ENCODE measurements around the gene MYO16. TPM values are rescaled to one million over a fixed set of nuclear protein-coding genes. Genes with fewer than 3 reads are reported as not detected.

Gene MYO16
- total and polyA plus RNA-seq, 4 donors: 0.48 TPM; not detected in 3

DNA sequence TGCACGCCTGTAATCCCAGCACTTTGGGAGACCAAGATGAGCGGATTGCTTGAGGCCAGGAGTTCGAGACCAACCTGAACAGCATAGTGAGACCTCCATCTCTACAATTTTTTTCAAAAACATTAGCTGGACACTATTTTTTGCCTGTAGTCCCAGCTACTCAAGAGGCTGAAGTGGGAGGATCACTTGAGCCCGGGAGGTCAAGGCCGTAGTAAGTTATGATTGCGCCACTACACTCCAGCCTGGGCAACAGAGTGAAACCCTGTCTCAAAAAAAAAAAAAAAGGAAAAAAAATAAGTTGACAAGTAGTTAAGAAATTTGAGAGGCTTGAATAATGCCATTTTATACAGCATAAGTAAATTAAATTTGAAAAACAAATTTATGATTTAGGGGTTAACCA is 330.6 kb downstream of the MYO16 start:
- no peak for DNase-seq
- Histone ChIP-seq H3K27ac (ENCODE audit: low read depth in 1 of 2, low read length in 2 of 2) (no peak overlapping the region), H3K36me3 (ENCODE audit: control insufficient read depth in 1 of 2, insufficient read depth in 2 of 2, low read length in 1 of 2) (no peaks in the 10 kb centered on the region), H3K4me3 (ENCODE audit: low read length in 2 of 2) (no peak overlapping the region), H3K9me3 (ENCODE audit: control insufficient read depth, low read length) (no peaks in the 10 kb centered on the region), H3K4me1 (ENCODE audit: control insufficient read depth in 1 of 2, insufficient read depth in 2 of 2, low read length in 2 of 2) (no peaks in the 10 kb centered on the region), H3K27me3 (ENCODE audit: control insufficient read depth in 1 of 2, insufficient read depth in 2 of 2, low read length in 1 of 2) (no peaks in the 10 kb centered on the region)
- 96 to 97% methylated on average over 6 of the region's 6 CpGs for WGBS, 2 donors
- no peak for ATAC-seq (ENCODE audit: low FRiP score)
- intact Hi-C loops (cut with DNase I): loop anchor here (5.0 kb wide), 3 partner anchors 822 to 1147 kb away; no protein-coding TSS in a partner anchor

DNA sequence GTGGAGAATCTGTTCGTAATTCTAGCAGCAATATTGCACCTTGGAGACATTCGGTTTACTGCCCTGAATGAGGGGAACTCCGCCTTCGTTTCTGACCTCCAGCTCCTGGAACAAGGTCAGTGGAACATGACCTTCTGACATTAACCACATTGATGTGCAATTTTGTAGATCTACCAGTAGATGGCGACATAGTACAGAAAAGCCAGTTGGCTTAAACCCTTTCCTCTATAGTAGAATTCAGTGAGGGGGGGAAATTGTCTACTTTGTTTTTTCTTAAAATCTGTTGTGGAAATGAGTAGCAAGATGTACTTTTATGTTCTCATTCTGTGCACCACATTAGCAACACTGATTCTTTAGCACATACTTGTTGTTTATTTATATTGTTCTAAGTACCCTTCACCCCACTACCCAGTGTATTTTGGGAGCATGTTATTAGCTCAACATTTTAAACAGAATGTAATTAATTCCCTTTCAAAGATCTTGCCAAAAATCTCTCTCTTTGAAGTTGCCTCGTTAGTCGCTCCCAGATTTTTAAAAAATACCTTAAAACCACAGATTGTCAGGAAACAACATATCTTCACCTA is 332.2 kb downstream of the MYO16 start:
- 16 to 21% methylated on average over 7 of the region's 7 CpGs for WGBS, 2 donors
- no peak overlapping the region for H3K27ac ChIP-seq (ENCODE audit: low read depth in 1 of 2, low read length in 2 of 2)
- no peaks in the 10 kb centered on the region for H3K27me3 ChIP-seq (ENCODE audit: control insufficient read depth in 1 of 2, insufficient read depth in 2 of 2, low read length in 1 of 2)
- no peaks in the 10 kb centered on the region for H3K9me3 ChIP-seq (ENCODE audit: control insufficient read depth, low read length)
- no peaks in the 10 kb centered on the region for H3K4me1 ChIP-seq (ENCODE audit: control insufficient read depth in 1 of 2, insufficient read depth in 2 of 2, low read length in 2 of 2)
- DNase-seq (no peak), ATAC-seq (ENCODE audit: low FRiP score) (peak; percentile 83)
- no peaks in the 10 kb centered on the region for H3K36me3 ChIP-seq (ENCODE audit: control insufficient read depth in 1 of 2, insufficient read depth in 2 of 2, low read length in 1 of 2)
- intact Hi-C loops (cut with DNase I): loop anchor here (2.0 to 5.0 kb wide), 4 partner anchors 821 to 1147 kb away; no protein-coding TSS in a partner anchor
- H3K4me3 ChIP-seq (ENCODE audit: low read length in 2 of 2): no peak overlapping the region

DNA sequence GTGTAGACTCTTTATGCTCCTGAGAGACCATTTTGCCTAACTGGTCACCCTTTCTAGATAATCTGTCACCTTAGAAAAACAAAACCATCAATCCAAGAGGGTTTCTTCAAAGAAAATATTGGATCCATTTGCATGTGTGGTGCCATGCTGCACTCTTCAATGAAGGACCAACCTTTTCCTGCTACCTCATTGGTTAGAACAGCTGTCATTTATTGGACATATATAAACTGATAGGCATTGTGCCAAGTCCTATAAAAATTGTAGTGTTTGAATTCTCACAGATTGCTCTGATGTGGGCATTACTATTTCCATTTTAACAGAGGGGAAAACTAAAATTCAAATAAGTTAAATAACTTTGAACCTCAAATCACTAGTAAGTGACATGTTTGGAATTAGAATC is 333.2 kb downstream of the MYO16 start:
- DNase-seq (no peak), ATAC-seq (ENCODE audit: low FRiP score) (no peak)
- intact Hi-C loops (cut with DNase I): loop anchor here (2.0 to 5.0 kb wide), 4 partner anchors 820 to 1146 kb away; no protein-coding TSS in a partner anchor
- Histone ChIP-seq H3K27ac (ENCODE audit: low read depth in 1 of 2, low read length in 2 of 2) (no peak overlapping the region), H3K9me3 (ENCODE audit: control insufficient read depth, low read length) (no peaks in the 10 kb centered on the region), H3K27me3 (ENCODE audit: control insufficient read depth in 1 of 2, insufficient read depth in 2 of 2, low read length in 1 of 2) (no peaks in the 10 kb centered on the region), H3K4me3 (ENCODE audit: low read length in 2 of 2) (no peak overlapping the region), H3K36me3 (ENCODE audit: control insufficient read depth in 1 of 2, insufficient read depth in 2 of 2, low read length in 1 of 2) (no peaks in the 10 kb centered on the region), H3K4me1 (ENCODE audit: control insufficient read depth in 1 of 2, insufficient read depth in 2 of 2, low read length in 2 of 2) (no peaks in the 10 kb centered on the region)

DNA sequence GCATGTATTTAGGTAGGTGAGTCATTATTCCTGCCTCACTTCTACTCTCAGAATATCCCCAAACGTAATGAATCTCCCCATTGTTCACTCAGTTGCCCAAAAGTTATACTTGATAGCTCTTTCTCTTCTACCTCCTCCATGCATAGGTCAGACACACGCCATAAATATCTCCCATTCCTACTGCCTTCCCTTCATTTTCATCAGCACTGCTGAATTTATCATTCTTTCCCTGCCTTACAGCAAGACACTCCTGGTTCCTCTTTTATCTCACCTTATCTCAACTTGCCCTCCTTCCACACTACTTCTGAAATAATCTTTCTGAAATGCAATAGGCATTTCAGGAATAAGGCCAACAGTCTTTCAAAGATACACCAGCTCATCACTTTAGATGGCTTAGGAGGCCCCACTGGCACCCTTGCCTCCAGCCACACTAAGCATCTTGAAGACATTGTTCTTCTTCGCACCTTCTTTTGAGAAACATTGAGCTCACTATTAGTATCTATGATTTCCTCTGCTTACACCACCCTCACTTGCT is 333.9 kb downstream of the MYO16 start:
- DNase-seq: no peak
- H3K27me3 ChIP-seq (ENCODE audit: control insufficient read depth in 1 of 2, insufficient read depth in 2 of 2, low read length in 1 of 2): no peaks in the 10 kb centered on the region
- no peaks in the 10 kb centered on the region for H3K36me3 ChIP-seq (ENCODE audit: control insufficient read depth in 1 of 2, insufficient read depth in 2 of 2, low read length in 1 of 2)
- ATAC-seq (ENCODE audit: low FRiP score): no peak
- WGBS, 2 donors: 90 to 97% methylated on average over 3 of the region's 3 CpGs
- no peak overlapping the region for H3K27ac ChIP-seq (ENCODE audit: low read depth in 1 of 2, low read length in 2 of 2)
- no peaks in the 10 kb centered on the region for H3K9me3 ChIP-seq (ENCODE audit: control insufficient read depth, low read length)
- H3K4me3 ChIP-seq (ENCODE audit: low read length in 2 of 2): no peak overlapping the region
- intact Hi-C loops (cut with DNase I): loop anchor here (2.0 to 5.0 kb wide), 4 partner anchors 819 to 1145 kb away; no protein-coding TSS in a partner anchor
- no peaks in the 10 kb centered on the region for H3K4me1 ChIP-seq (ENCODE audit: control insufficient read depth in 1 of 2, insufficient read depth in 2 of 2, low read length in 2 of 2)

DNA sequence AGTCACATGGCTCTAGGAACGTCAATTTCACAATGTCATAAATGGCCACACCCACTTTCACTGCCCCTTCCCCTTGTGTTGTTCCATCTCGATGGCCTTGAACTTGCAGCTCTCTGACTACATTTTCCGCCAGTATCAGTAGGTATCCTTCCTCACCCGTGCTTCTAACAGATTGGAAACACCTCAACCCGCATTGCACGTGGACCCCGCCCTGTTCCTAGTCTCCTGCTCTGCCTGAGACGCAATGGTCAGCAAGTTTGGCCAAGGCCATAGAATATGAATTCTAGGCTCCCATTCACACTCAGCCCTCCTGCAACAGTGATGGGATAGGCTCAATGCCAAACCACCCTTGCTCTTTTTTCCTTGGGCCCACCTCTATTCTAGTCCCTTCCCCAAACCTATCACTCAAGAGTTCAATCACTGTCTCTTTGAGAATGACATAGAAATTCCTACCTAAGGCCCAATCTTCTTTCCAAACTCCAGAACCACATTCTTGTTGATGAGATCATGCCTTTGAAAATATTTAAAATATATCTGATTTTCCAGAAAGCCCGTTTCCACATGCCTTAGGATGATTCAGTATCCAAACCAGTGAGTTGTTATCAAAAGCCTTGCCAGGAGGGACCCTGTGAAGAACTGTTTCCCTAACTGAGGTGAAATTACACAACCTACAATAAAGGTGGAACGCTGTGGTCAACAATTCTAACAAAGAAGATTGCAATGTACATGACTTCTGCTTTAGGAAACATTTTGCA is 334.6 kb downstream of the MYO16 start:
- no peaks in the 10 kb centered on the region for H3K4me1 ChIP-seq (ENCODE audit: control insufficient read depth in 1 of 2, insufficient read depth in 2 of 2, low read length in 2 of 2)
- H3K9me3 ChIP-seq (ENCODE audit: control insufficient read depth, low read length): no peaks in the 10 kb centered on the region
- H3K27ac ChIP-seq (ENCODE audit: low read depth in 1 of 2, low read length in 2 of 2): no peak overlapping the region
- H3K27me3 ChIP-seq (ENCODE audit: control insufficient read depth in 1 of 2, insufficient read depth in 2 of 2, low read length in 1 of 2): no peaks in the 10 kb centered on the region
- no peak for ATAC-seq (ENCODE audit: low FRiP score)
- DNase-seq: no peak
- intact Hi-C loops (cut with DNase I): loop anchor here (2.0 to 5.0 kb wide), 4 partner anchors 818 to 1145 kb away; no protein-coding TSS in a partner anchor
- WGBS, 2 donors: 78 to 81% methylated on average over 10 of the region's 10 CpGs
- H3K4me3 ChIP-seq (ENCODE audit: low read length in 2 of 2): no peak overlapping the region
- H3K36me3 ChIP-seq (ENCODE audit: control insufficient read depth in 1 of 2, insufficient read depth in 2 of 2, low read length in 1 of 2): no peaks in the 10 kb centered on the region

DNA sequence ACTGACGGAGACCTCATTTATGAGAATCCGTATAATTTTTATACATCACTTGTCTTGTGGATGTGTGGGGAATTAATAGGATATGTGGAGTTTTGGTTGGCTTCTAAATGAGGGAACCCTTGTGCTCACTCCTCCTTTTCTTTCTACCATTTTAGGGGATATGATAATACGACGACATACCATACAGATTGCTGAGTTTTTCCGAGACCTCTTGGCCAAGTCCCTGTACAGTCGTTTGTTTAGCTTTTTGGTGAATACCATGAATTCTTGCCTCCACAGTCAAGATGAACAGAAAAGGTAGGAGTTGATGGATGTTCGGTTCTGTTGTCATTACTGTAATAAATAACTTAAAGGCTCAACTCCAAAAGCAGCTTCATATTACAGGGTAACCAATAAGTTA is 335.2 kb downstream of the MYO16 start:
- DNase-seq (no peak), ATAC-seq (ENCODE audit: low FRiP score) (no peak)
- intact Hi-C loops (cut with DNase I): loop anchor here (5.0 kb wide), 3 partner anchors 818 to 1143 kb away; no protein-coding TSS in a partner anchor
- Histone ChIP-seq H3K27ac (ENCODE audit: low read depth in 1 of 2, low read length in 2 of 2) (no peak overlapping the region), H3K4me1 (ENCODE audit: control insufficient read depth in 1 of 2, insufficient read depth in 2 of 2, low read length in 2 of 2) (no peaks in the 10 kb centered on the region), H3K36me3 (ENCODE audit: control insufficient read depth in 1 of 2, insufficient read depth in 2 of 2, low read length in 1 of 2) (no peaks in the 10 kb centered on the region), H3K4me3 (ENCODE audit: low read length in 2 of 2) (no peak overlapping the region), H3K27me3 (ENCODE audit: control insufficient read depth in 1 of 2, insufficient read depth in 2 of 2, low read length in 1 of 2) (no peaks in the 10 kb centered on the region), H3K9me3 (ENCODE audit: control insufficient read depth, low read length) (no peaks in the 10 kb centered on the region)
- WGBS, 2 donors: 76% methylated on average over 7 of the region's 7 CpGs

DNA sequence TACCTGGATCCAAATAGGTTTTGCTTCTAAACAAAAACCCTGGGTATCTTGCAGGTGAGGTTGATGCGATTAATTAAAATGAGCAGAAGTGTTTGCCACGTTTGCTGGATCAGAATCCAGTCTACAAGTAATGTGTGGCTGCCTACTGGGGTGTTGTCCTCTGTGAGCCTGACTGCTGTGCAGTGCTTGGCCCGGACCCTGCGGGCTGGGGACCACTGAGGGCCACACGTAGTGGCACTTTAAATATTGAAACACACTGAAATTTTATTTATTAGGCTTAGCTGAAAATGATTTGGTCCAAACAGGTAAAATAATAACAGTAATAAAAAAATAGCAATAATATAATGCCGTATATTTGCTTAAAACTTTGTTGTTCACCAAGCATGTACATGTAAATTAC is 338.0 kb downstream of the MYO16 start:
- Histone ChIP-seq H3K27ac (ENCODE audit: low read depth in 1 of 2, low read length in 2 of 2) (no peak overlapping the region), H3K4me3 (ENCODE audit: low read length in 2 of 2) (no peak overlapping the region), H3K9me3 (ENCODE audit: control insufficient read depth, low read length) (no peaks in the 10 kb centered on the region), H3K4me1 (ENCODE audit: control insufficient read depth in 1 of 2, insufficient read depth in 2 of 2, low read length in 2 of 2) (no peaks in the 10 kb centered on the region), H3K36me3 (ENCODE audit: control insufficient read depth in 1 of 2, insufficient read depth in 2 of 2, low read length in 1 of 2) (no peaks in the 10 kb centered on the region), H3K27me3 (ENCODE audit: control insufficient read depth in 1 of 2, insufficient read depth in 2 of 2, low read length in 1 of 2) (no peaks in the 10 kb centered on the region)
- intact Hi-C loops (cut with DNase I): no loop called here
- no peak for ATAC-seq (ENCODE audit: low FRiP score)
- WGBS, 2 donors: 90 to 96% methylated on average over 6 of the region's 6 CpGs
- no peak for DNase-seq

DNA sequence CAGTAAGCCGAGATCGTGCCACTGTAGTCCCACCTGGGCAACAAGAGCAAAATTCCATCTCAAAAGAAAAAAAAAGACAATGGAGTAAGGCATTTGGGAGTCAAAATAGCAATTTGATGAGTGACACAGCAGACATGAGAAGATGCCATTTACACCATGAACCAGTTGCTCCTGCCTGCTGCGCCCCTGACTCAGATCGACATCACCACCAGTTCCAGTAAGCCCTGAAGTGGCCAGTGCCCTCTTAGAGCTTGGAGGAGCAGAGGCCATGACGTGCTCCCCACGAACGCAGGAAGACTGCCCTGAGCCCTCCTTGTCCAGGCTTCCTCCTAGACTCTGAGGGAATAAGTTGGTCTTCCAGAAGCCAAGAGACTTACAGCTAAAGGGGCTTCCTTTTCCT is 339.2 kb downstream of the MYO16 start:
- Histone ChIP-seq H3K27me3 (ENCODE audit: control insufficient read depth in 1 of 2, insufficient read depth in 2 of 2, low read length in 1 of 2) (no peaks in the 10 kb centered on the region), H3K36me3 (ENCODE audit: control insufficient read depth in 1 of 2, insufficient read depth in 2 of 2, low read length in 1 of 2) (no peaks in the 10 kb centered on the region), H3K27ac (ENCODE audit: low read depth in 1 of 2, low read length in 2 of 2) (no peak overlapping the region), H3K9me3 (ENCODE audit: control insufficient read depth, low read length) (no peaks in the 10 kb centered on the region), H3K4me1 (ENCODE audit: control insufficient read depth in 1 of 2, insufficient read depth in 2 of 2, low read length in 2 of 2) (no peaks in the 10 kb centered on the region), H3K4me3 (ENCODE audit: low read length in 2 of 2) (no peak overlapping the region)
- DNase-seq (no peak), ATAC-seq (ENCODE audit: low FRiP score) (no peak)
- intact Hi-C loops (cut with DNase I): no loop called here
- 96 to 97% methylated on average over 7 of the region's 7 CpGs for WGBS, 2 donors

DNA sequence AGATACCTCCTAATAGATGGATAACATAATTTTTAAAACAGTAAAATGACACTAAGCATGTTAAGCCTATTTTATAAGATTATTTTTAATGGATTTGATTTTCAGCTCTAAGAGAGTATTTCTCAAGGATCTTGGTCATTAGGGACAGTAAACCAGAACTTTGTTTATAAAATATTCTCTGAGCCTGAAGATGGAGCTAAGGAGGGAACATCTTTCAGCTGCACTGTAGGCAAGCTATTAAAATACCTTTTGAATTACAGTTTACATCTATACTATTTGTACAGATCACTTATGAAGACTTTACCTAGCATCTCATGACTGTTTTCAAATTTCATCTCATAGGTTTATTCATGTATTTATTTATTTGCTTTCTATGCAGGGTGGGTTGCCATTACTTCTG is 345.3 kb downstream of the MYO16 start:
- no peaks in the 10 kb centered on the region for H3K4me1 ChIP-seq (ENCODE audit: control insufficient read depth in 1 of 2, insufficient read depth in 2 of 2, low read length in 2 of 2)
- H3K27me3 ChIP-seq (ENCODE audit: control insufficient read depth in 1 of 2, insufficient read depth in 2 of 2, low read length in 1 of 2): no peaks in the 10 kb centered on the region
- H3K4me3 ChIP-seq (ENCODE audit: low read length in 2 of 2): no peak overlapping the region
- ATAC-seq (ENCODE audit: low FRiP score) (no peak), DNase-seq (no peak)
- H3K9me3 ChIP-seq (ENCODE audit: control insufficient read depth, low read length): no peaks in the 10 kb centered on the region
- H3K36me3 ChIP-seq (ENCODE audit: control insufficient read depth in 1 of 2, insufficient read depth in 2 of 2, low read length in 1 of 2): no peaks in the 10 kb centered on the region
- H3K27ac ChIP-seq (ENCODE audit: low read depth in 1 of 2, low read length in 2 of 2): no peak overlapping the region
- intact Hi-C loops (cut with DNase I): no loop called here

Measured in aorta (tissue), 5 donors.